ENCODE measurements around the gene RIN1.

GRCh38 chr11:66292543-66293332 is 43.5 kb downstream of the RIN1 start:
- TF ChIP-seq, protein P1, sequence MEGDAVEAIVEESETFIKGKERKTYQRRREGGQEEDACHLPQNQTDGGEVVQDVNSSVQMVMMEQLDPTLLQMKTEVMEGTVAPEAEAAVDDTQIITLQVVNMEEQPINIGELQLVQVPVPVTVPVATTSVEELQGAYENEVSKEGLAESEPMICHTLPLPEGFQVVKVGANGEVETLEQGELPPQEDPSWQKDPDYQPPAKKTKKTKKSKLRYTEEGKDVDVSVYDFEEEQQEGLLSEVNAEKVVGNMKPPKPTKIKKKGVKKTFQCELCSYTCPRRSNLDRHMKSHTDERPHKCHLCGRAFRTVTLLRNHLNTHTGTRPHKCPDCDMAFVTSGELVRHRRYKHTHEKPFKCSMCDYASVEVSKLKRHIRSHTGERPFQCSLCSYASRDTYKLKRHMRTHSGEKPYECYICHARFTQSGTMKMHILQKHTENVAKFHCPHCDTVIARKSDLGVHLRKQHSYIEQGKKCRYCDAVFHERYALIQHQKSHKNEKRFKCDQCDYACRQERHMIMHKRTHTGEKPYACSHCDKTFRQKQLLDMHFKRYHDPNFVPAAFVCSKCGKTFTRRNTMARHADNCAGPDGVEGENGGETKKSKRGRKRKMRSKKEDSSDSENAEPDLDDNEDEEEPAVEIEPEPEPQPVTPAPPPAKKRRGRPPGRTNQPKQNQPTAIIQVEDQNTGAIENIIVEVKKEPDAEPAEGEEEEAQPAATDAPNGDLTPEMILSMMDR (IDR thresholded peaks at IDR 0.05): no peak
- no peak for TF ChIP-seq POLR2A (IDR thresholded peaks at IDR 0.05)
